ENCODE measurements around the gene A1BG.
A peak's percentile ranks its signal among the peaks of the same experiment; 100 is the strongest.
"Not testable (repeated sequence)": the region's sequence is repeated elsewhere in the genome, so short reads cannot be mapped to it uniquely, and the experiment has no call there.

Gene A1BG

GRCh38 chr19:58385891-58386575, 32.7 kb upstream of the A1BG start:
- no peak for DNase-seq

- DNase-seq, result no peak
Measured at GRCh38 chr19:58385313-58385890, 32.1 kb upstream of the A1BG start.

GRCh38 chr19:58382997-58383603, 29.8 kb upstream of the A1BG start:
- DNase-seq, result no peak

- no peak for DNase-seq
Measured at GRCh38 chr19:58381460-58382212, 28.3 kb upstream of the A1BG start.

- peak; percentile 100 for DNase-seq
Measured at GRCh38 chr19:58380662-58381459, 27.6 kb upstream of the A1BG start, which contains the start of gene ZNF837. Gene ZNF837, minus strand, starts transcription at chr19:58381030. Its CDS starts 11,698 bp downstream, at chr19:58369332.

GRCh38 chr19:58380037-58380661, 26.9 kb upstream of the A1BG start:
- no peak for DNase-seq

- DNase-seq, result no peak
Measured at GRCh38 chr19:58379246-58379645, 26.0 kb upstream of the A1BG start.

- not testable (repeated sequence) for DNase-seq
Measured at GRCh38 chr19:58376724-58377123, 23.4 kb upstream of the A1BG start.

- DNase-seq, result no peak
Measured at GRCh38 chr19:58374200-58374599, 20.9 kb upstream of the A1BG start.

GRCh38 chr19:58372311-58373133, 19.2 kb upstream of the A1BG start:
- DNase-seq, result no peak

- DNase-seq, result no peak
Measured at GRCh38 chr19:58368561-58369360, 15.5 kb upstream of the A1BG start.

GRCh38 chr19:58367698-58368454, 14.6 kb upstream of the A1BG start:
- DNase-seq, result no peak

GRCh38 chr19:58366585-58367430, 13.5 kb upstream of the A1BG start:
- DNase-seq, result no peak

GRCh38 chr19:58364146-58364545, 10.9 kb upstream of the A1BG start:
- no peak for DNase-seq

- peak; percentile 92 for DNase-seq
Measured at GRCh38 chr19:58362272-58362994, 9.1 kb upstream of the A1BG start, which contains the start of gene ZNF497. Gene ZNF497, minus strand, starts transcription at chr19:58362751. Its CDS starts 5,116 bp downstream, at chr19:58357635.

GRCh38 chr19:58361900-58362271, 8.6 kb upstream of the A1BG start:
- DNase-seq, result no peak

GRCh38 chr19:58357481-58358145, 4.3 kb upstream of the A1BG start:
- DNase-seq, result no peak

Data from DMS153 (cell line).